HG02970 (cell line): Measurements from ENCODE around the gene TAOK1.

Source experiments
- ATAC-seq: cut with Tn5 transposase; IDR thresholded peaks from one replicate; pipeline ENCODE4 v1.9.1; 2021; ENCODE audit warnings: mild to moderate bottlenecking, moderate library complexity, moderate number of reproducible peaks; ENCODE audit not compliant: unreplicated experiment, low FRiP score

Gene TAOK1

GRCh38 chr17:29591737-29592608, 201.8 kb downstream of the TAOK1 start:
- ATAC-seq: peak; percentile 40

GRCh38 chr17:29592850-29593551, 202.8 kb downstream of the TAOK1 start, which contains the start of gene ANKRD13B:
Gene ANKRD13B, plus strand, starts transcription at chr17:29593132. Its CDS starts 490 bp downstream, at chr17:29593622.
- ATAC-seq: no peak

GRCh38 chr17:29593591-29594518, 203.7 kb downstream of the TAOK1 start:
- no peak for ATAC-seq

GRCh38 chr17:29594519-29595090, 204.4 kb downstream of the TAOK1 start:
- no peak for ATAC-seq

GRCh38 chr17:29595107-29595942, 205.2 kb downstream of the TAOK1 start:
- no peak for ATAC-seq

GRCh38 chr17:29595943-29596774, 206.0 kb downstream of the TAOK1 start:
- no peak for ATAC-seq

- ATAC-seq: no peak
Measured at GRCh38 chr17:29596811-29597210, 206.6 kb downstream of the TAOK1 start.

GRCh38 chr17:29597361-29598172, 207.4 kb downstream of the TAOK1 start:
- no peak for ATAC-seq
